Stimulated activated CD8-positive, alpha-beta memory T cell treated with anti-CD3 and anti-CD28 coated beads, Interleukin-15, amount 100 ng/mL, for 48 hours (primary cell): ENCODE data around the gene ARHGEF39.

ENCODE experiments used
- DNase-seq, 2 donors: peaks; one replicate each; pipeline ENCODE4 v3.0.0-alpha.2; 2020; ENCODE audit warnings: low read depth in 2 of 2

ARHGEF39 gene

GRCh38 chr9:35664531-35665470 is at the start of gene ARHGEF39:
ARHGEF39 (minus strand) TSS chr9:35665195; CDS start chr9:35665169, 26 bp downstream.
- peak; percentile 72 to 76 for DNase-seq

- no peak for DNase-seq
Measured at GRCh38 chr9:35714123-35714522, 49.1 kb upstream of the ARHGEF39 start.

GRCh38 chr9:35713578-35713977 is 48.6 kb upstream of the ARHGEF39 start:
- DNase-seq, result no peak

GRCh38 chr9:35712762-35713400 is 47.9 kb upstream of the ARHGEF39 start:
- no peak for DNase-seq

GRCh38 chr9:35711501-35712428 is 46.8 kb upstream of the ARHGEF39 start:
- no peak for DNase-seq

GRCh38 chr9:35710818-35711500 is 46.0 kb upstream of the ARHGEF39 start:
- no peak for DNase-seq

- no peak for DNase-seq
Measured at GRCh38 chr9:35708146-35708545, 43.2 kb upstream of the ARHGEF39 start.

GRCh38 chr9:35706951-35707350 is 42.0 kb upstream of the ARHGEF39 start:
- no peak for DNase-seq

- DNase-seq, result no peak
Measured at GRCh38 chr9:35705836-35706430, 40.9 kb upstream of the ARHGEF39 start.

GRCh38 chr9:35705372-35705771 is 40.4 kb upstream of the ARHGEF39 start:
- DNase-seq, result no peak

- DNase-seq, result no peak
Measured at GRCh38 chr9:35703906-35704672, 39.1 kb upstream of the ARHGEF39 start.

GRCh38 chr9:35702696-35703095 is 37.7 kb upstream of the ARHGEF39 start:
- no peak for DNase-seq

GRCh38 chr9:35700942-35701341 is 35.9 kb upstream of the ARHGEF39 start:
- no peak for DNase-seq

- no peak for DNase-seq
Measured at GRCh38 chr9:35700031-35700430, 35.0 kb upstream of the ARHGEF39 start.

- no peak for DNase-seq
Measured at GRCh38 chr9:35698231-35698630, 33.2 kb upstream of the ARHGEF39 start.

GRCh38 chr9:35697486-35697885 is 32.5 kb upstream of the ARHGEF39 start:
- DNase-seq, result no peak

- peak in 1 of 2 donors; percentile 34 for DNase-seq
Measured at GRCh38 chr9:35696520-35697215, 31.7 kb upstream of the ARHGEF39 start.

- no peak for DNase-seq
Measured at GRCh38 chr9:35695943-35696401, 31.0 kb upstream of the ARHGEF39 start.

- no peak for DNase-seq
Measured at GRCh38 chr9:35691757-35692301, 26.8 kb upstream of the ARHGEF39 start.
